GM19328 (cell line): ENCODE data around the gene KRTAP21-2.
"Not testable (repeated sequence)": the region's sequence is repeated elsewhere in the genome, so short reads cannot be mapped to it uniquely, and the experiment has no call there.

Experiments
- ATAC-seq: cut with Tn5 transposase; IDR thresholded peaks from one replicate; pipeline ENCODE4 v1.9.1; 2021; ENCODE audit warnings: mild to moderate bottlenecking, moderate library complexity; ENCODE audit not compliant: unreplicated experiment

Gene KRTAP21-2

DNA sequence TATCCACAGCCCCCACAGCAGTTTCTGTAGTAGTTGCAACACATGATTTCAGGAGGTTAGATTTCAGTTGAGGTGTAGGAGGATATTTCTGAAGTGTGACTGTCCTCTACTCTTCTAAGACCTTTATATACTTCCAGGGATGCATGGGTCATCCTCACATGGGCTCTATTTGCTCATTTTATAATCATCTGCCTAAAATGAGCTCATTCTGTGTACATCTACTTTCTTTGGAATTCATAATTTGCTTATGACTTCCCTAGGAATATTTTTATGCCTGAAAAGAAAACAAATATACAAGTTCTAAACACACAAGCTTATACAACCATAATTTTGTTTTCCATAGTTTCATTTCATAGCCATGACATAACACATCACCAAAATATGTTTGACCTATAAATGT is at the start of gene KRTAP21-2:
KRTAP21-2 (minus strand) TSS at position 101 of the 400 bp plus-strand sequence; CDS start at position 44, 57 bp downstream.
- no peak for ATAC-seq

DNA sequence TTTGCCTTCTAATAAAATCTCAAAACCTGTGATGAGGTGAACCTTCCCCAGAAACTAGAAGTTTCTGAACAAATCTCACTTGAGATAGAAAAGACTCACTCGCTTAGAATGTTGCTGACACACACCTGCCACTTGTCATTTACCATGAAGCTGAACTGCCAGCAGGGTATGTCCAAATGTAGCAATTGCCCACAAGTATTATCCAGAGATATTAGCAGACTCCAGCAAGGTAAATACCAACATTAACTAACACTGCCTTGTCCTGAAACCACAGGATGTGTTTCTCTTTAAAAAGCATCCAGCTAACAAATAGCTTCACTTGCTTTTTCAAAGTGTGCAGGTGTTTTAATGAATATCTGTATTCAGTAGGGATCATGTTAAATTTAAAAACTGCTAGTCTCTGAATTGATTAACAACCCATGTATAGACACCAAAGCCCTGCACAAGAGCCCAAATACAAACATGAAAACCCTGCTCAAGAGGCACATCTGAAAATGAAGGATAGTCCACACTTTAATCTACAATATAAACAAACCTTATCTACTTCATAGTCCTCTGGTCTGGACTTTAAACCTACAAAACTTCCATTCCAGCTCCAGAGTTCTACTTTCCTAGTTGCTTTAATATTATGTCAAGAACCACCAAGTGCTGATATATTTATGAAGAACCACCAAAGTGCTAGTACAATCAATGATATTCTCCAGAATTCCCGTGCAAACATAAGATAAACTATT is 46.7 kb upstream of the KRTAP21-2 start:
- ATAC-seq, result no peak

DNA sequence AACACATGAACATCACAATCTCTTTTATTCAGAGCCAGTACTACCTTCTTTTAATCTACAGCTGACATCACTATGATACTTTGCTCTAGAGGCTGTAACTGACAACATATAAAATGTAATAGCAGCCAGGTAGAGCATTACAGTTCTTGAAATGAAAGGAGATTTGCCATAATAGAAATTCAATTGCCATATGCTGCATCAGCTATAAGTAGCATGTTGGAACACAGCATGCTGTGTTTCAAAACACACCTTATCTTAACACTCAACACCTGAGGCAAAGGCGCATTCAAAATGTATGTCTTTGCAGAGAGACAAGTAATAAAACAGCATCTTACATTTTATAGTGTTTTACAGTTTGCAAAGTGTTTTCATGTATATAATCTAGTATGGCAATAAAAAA is 32.2 kb upstream of the KRTAP21-2 start:
- ATAC-seq, result no peak

DNA sequence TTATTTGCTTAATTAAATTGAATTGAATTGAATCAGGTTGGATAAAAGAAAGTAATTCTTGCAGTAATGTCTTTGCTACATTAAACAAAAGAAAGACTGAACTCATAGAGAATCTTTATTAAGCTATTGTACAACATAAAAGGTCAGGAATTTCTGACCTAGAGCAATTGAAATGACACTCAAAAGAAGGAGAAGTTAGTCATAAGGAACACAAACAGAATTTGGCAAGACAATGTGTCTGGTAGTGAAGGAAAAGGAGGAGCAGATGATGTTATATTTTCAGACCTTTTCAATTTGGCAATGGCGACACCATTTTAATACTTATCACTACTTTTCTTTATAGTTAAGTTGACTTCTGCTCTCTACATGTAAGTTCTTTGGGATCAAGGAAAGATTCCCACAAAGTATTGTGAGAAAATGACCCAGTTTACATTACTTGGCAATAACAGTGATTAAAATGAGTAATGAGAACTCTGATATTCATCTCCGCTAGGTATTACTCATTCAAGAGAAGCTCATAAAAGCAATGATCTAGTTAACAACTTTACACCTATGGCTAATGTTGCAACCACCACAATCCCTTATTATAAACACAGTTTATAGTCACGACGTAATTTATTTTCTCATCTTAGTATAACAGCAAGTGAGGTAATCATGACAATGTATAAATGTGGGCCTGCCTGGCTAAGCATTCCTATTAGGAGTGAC is 22.8 kb upstream of the KRTAP21-2 start:
- no peak for ATAC-seq

DNA sequence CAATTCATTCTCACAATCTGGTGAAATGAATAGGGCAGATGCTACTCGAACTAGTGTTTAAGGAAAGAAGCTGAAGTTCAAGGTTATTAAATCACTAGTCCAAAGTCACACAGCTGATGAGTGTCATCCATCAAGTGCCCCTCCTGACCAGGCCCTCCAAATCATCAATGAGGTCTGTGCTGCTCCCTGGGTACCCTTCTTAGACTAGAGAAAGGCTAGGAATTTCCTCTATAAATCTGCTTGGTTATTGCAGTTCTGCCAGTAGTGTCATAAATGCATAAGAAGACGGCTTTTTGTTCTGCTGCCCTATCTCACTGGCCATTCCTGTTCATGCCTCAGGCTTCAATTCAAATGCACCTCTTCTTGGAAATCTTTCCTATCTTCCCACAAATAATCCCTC is 13.7 kb upstream of the KRTAP21-2 start:
- no peak for ATAC-seq

DNA sequence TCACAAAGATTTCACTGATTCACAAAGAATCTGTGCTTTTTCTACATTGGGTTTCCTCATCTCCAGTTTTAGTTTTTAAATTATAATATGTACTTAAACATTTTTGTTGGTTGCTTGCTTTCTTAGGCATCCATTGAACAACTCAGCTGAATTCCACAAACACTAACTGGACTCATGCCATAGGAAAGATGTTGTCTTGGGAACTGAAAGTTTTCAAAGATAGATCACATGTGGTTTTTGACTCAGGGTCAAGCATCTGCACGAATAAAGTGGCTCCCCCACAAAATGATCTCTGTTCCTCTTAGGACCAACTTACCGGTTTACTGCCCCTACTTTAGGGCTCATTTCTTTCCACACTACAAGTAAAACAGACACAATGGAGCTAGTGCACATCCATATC is 11.2 kb upstream of the KRTAP21-2 start:
- no peak for ATAC-seq

DNA sequence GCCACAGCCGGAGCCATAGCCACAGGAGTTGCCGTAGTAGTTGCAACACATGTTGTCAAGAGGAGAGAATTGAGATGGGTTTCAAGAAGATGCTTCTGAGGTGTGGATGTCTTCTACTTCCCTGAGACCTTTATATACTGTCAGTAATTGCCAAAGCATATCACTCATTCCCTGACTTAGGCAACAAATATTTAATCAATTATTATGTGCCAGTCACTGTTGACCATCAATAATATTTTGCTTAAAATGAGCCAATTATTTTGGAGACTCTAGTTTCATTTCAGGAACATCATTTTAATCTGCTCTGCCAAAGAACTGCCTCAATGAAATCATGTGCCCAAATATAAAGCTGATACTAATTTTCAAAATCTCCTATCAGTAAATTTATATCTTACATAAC is 8.3 kb upstream of the KRTAP21-2 start, which contains the start of gene KRTAP21-1:
KRTAP21-1 (minus strand) TSS at position 101 of the 400 bp plus-strand sequence; CDS start at position 51, 50 bp downstream.
- not testable (repeated sequence) for ATAC-seq

DNA sequence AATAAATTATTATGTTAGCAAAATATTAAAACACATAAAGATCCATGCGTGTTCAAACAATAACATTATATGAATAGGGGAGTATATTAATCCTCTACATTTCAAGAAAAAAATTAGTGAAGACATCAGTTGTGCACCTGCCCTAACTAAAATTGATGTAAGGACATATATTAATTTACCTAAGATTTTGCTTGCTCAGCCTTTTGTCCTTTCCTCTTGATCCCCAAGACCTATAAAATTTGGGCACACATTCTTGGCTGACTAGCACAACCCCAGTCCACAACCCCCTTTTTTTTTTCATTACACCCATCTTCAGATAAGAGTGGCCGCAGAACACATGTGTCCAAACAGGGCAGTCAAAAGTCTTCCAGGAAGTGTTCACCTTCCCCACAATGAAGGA is 6.6 kb downstream of the KRTAP21-2 start:
- no peak for ATAC-seq

DNA sequence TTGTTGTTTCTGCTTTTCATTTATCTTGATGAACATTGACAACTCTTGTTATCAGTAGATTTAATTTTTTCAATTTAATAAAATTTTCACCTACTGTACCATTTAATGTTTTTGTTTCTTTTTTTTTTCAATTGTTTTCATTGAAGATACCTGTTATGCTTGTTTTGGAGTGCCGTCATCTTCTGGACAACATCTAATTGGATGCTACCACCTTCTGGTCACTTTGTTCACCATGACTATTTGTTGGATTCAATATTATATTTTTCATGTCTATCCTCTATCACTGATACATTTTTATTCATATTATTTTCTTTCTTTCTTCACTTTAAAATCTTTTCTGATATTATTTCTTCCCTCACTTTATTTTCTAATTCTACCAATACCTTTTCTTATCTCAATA is 14.0 kb downstream of the KRTAP21-2 start:
- no peak for ATAC-seq

DNA sequence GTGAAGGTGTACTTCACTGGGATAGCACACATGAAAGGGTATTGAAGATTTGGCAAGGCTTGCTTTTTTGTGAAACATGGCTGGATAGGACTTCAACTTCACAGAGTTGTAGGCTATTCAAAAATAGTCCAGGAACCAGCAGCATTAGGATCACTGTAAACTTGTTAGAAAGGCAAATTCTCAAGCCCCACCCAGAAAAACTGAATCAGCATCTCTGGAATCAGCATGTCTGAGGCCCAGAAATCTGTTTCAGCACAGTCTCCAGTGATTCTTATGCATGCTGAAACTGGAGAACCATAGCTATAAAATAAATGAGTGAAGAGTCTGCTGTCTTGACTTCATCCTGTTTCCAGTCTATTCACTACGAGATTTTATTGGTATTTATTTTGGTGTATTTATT is 20.3 kb downstream of the KRTAP21-2 start:
- ATAC-seq, result no peak

DNA sequence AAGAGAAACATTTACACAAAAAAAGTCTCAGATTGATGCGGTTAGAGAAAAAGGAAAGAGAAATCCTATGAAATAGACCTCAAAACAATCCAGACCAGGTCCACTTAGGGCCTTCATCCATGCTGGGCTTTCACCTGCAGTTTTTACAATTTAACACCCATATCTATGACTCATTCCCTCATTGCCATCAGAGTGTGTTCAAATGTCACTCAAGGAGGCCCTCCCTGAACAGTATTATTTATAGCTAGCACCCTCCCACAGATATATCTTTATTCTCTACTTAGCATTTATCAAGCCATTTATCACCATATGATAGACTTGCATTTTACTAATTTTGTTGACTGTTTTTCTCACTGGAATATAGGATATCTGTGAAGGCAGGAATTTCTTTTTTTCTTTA is 27.7 kb downstream of the KRTAP21-2 start:
- no peak for ATAC-seq

DNA sequence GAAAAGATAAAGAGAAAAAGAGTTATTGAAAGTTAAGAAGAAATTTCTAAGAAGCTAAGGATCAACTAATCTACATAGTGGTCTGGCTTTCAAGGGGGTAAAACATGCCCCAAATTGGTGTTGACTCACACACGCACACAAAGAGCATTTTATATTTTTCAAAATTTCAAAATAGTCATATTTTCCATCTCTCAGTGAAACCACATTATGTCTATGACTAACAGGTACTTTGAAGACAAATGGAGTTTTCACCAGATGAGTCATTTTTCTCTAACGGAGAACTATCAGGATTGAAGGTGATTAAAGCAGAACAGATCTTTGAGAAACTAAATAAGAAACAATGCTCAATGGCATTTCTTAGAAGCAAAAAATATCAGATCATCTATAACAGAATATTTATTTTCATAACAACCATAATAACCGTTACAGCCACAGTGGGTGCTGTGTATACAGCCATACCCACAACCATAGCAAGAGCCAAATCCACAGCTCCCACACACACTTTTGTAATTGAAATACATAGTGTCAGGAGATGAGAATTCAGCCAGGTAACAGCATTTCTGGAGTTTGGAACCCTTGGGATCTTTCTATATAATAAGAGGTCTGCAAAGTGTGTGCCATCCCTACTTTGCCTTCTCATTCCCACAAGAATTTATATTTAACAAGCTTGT is 28.7 kb downstream of the KRTAP21-2 start, which contains the start of gene KRTAP21-3:
KRTAP21-3 (minus strand) TSS at position 539 of the 671 bp plus-strand sequence; CDS start at position 521, 18 bp downstream.
- ATAC-seq, result no peak

DNA sequence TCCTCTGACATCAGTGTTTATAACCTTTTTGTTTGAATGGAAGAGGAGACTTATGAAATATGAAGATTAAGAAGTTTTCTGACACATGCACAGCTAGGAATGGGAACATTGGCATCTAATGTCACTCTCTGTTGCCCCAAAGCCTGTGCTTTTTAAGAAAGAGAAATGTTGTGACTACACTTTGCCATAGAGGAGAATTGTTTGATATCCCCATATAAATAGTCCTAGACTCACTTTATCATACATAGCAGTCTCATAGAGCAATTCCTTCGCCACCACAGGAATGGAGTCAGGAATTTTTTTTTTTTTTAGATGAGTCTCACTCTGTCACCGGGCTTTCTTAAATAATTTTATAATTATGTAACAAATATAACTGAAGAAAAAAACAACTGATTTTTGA is 30.0 kb downstream of the KRTAP21-2 start:
- no peak for ATAC-seq

DNA sequence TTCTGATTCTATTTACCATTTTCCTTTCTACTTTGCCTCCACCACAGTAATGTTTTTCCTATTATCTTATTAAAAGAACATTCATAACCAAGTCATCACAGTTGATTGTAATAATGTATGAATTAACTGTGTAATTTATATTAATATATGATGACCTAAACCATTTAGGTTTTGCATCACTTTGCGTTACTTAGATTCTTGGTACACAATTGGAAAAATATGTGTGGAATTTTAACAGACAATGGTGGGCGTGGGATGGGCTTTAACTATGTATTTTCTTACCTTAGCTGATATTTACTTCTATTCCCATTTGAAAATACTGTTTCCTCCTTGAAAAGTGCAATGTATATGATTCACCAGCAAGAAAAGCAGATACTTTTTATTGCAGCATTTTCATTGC is 32.1 kb downstream of the KRTAP21-2 start:
- no peak for ATAC-seq

DNA sequence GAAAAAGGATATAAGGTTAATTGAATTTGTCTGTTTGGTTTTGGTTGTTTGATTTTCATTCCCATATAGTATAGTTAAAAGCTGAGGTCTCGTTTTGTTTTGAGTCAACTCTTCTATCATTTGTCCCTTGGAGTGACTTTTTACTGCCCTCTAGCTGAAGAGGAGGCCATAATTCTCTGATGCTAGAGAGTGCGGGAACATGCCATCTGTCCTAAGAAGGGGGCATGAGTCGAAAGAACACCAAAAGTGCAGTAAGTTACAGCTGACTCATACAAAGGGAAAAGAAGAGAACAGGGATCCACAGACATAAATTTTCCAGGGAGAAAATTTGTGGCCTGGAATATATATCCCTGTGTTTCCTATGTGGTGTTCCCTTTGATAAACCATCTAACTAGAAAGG is 32.6 kb downstream of the KRTAP21-2 start:
- no peak for ATAC-seq

DNA sequence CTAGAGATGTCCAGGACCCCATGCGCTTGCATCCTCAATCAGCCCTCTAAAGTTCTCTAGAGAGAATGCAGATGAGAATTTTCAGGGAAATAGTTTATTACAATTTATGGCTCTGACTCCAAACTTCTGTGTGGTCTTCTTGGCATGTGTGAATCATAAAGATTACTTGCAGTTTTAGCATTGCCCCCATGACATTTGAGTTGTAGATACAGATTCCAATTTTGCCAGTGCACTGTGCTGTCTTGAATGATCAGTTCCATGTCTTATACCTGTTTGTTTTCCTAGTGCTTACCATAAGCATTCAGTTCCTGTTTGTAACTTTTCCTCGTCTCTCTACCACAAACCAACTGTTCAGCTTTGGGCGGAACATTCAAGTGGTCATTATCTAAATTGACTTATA is 33.3 kb downstream of the KRTAP21-2 start:
- ATAC-seq, result no peak

DNA sequence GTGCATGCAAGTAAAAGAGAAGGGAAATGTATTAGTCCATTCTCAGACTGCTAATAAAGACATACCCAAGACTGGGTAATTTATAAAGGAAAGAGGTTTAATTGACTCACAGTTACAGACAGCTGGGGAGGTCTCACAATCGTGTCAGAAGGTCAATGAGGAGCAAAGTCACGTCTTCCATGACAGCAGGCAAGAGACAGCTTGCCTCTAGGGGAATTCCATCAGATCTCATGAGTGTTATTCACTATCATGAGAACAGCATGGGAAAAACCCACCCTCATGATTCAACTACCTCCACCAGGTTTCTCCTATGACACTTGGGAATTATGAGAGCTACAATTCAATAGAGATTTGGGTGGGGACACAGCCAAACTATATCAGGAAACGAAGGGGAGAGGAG is 36.6 kb downstream of the KRTAP21-2 start:
- no peak for ATAC-seq

DNA sequence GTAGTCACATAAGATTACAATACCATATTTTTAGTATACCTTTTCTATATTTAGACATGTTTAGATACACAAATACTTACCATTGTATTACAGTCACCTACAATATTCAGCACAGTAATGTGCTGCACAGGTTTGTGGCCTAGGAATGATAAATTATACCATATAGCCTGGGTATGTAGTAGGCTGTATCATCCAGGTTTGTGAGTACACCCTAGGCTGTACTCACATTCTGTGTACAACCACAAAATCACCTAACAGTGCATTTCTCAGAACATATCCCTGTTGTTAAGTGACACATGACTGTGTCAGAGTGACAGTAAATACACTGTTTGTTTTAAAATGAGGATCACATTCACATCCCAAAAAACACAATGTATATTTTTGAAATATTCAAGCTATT is 39.6 kb downstream of the KRTAP21-2 start:
- no peak for ATAC-seq
